GM18870 (cell line): ENCODE measurements around the gene ZNF503.
A peak's percentile ranks its signal among the peaks of the same experiment; 100 is the strongest.

Experiments used
- ATAC-seq: cut with Tn5 transposase; IDR thresholded peaks from one replicate; pipeline ENCODE4 v1.9.1; 2021; ENCODE audit warnings: moderate library complexity; ENCODE audit not compliant: unreplicated experiment

The ZNF503 gene

GRCh38 chr10:75432176-75432575 is 30.6 kb upstream of the ZNF503 start:
- ATAC-seq: no peak

- no peak for ATAC-seq
Observed at GRCh38 chr10:75431180-75432111, 29.9 kb upstream of the ZNF503 start, which contains the start of gene LRMDA. Gene LRMDA, plus strand, starts transcription at chr10:75431624.

- ATAC-seq: no peak
Observed at GRCh38 chr10:75430000-75430763, 28.6 kb upstream of the ZNF503 start.

GRCh38 chr10:75429159-75429827 is 27.7 kb upstream of the ZNF503 start:
- ATAC-seq: no peak

GRCh38 chr10:75428434-75429158 is 27.0 kb upstream of the ZNF503 start:
- ATAC-seq: peak; percentile 64

- ATAC-seq: no peak
Observed at GRCh38 chr10:75427951-75428350, 26.4 kb upstream of the ZNF503 start.

- ATAC-seq: no peak
Observed at GRCh38 chr10:75426880-75427279, 25.3 kb upstream of the ZNF503 start.

GRCh38 chr10:75425291-75426079 is 23.9 kb upstream of the ZNF503 start:
- ATAC-seq: no peak

GRCh38 chr10:75424571-75424970 is 23.0 kb upstream of the ZNF503 start:
- ATAC-seq: no peak

- no peak for ATAC-seq
Observed at GRCh38 chr10:75422913-75423312, 21.3 kb upstream of the ZNF503 start.

- ATAC-seq: no peak
Observed at GRCh38 chr10:75418712-75419111, 17.1 kb upstream of the ZNF503 start.

GRCh38 chr10:75418293-75418692 is 16.7 kb upstream of the ZNF503 start:
- ATAC-seq: no peak

- no peak for ATAC-seq
Observed at GRCh38 chr10:75417522-75417927, 16.0 kb upstream of the ZNF503 start.

- no peak for ATAC-seq
Observed at GRCh38 chr10:75414527-75414926, 13.0 kb upstream of the ZNF503 start.

GRCh38 chr10:75410132-75411005 is 8.8 kb upstream of the ZNF503 start:
- ATAC-seq: no peak

- ATAC-seq: no peak
Observed at GRCh38 chr10:75408911-75409885, 7.6 kb upstream of the ZNF503 start.

GRCh38 chr10:75408509-75408875 is 6.9 kb upstream of the ZNF503 start:
- ATAC-seq: no peak
